HepG2 (cell line): ENCODE results near the gene TCN1.

ENCODE experiments used
- EP300 ChIP-seq, 3 experiments: sonication (generic) in 1 of 3; formaldehyde crosslinking in 1 of 3; IDR thresholded peaks; 2 replicates each; pipeline versions ENCODE4 v1.5.1 to v1.6.1; 2011 to 2020; ENCODE audit warnings: low read depth in 2 of 3, low read length in 2 of 3, borderline replicate concordance in 1 of 3, improper control_type of control experiment in 1 of 3, mild to moderate bottlenecking in 1 of 3, missing genetic modification reagents in 1 of 3, moderate library complexity in 1 of 3
- FOXK2 ChIP-seq: fragments of 450-650 bp; IDR thresholded peaks from 2 replicates; pipeline ENCODE4 v1.6.1; 2016
- IRF2 ChIP-seq: IDR thresholded peaks from 2 replicates; pipeline ENCODE4 v1.6.1; 2018; ENCODE audit warnings: missing genetic modification reagents, missing compliant biosample characterization
- RBM22 ChIP-seq: fragments of 200-400 bp; formaldehyde crosslinking; optimal IDR thresholded peaks from 2 replicates; pipeline ENCODE3; 2017; ENCODE audit warnings: mild to moderate bottlenecking, low read length, moderate library complexity
- RFX5 ChIP-seq: IDR thresholded peaks from 2 replicates; pipeline ENCODE4 v1.6.1; 2011; ENCODE audit warnings: low read depth, low read length, improper control_type of control experiment
- SMARCE1 ChIP-seq: fragments of 450-650 bp; IDR thresholded peaks from 2 replicates; pipeline ENCODE4 v1.6.1; 2017; ENCODE audit warnings: borderline replicate concordance
- TF ChIP-seq, protein P1 (sequence below): sonication (generic); formaldehyde crosslinking; IDR thresholded peaks from 2 replicates; pipeline ENCODE4 v1.8.1; 2022; ENCODE audit warnings: mild to moderate bottlenecking, missing genetic modification reagents
- TF ChIP-seq, protein P2 (sequence below): sonication (generic); formaldehyde crosslinking; IDR thresholded peaks from 2 replicates; pipeline ENCODE4 v1.5.0; 2020; ENCODE audit warnings: mild to moderate bottlenecking, missing genetic modification reagents, moderate library complexity
- TF ChIP-seq, protein P3 (sequence below): sonication (generic); formaldehyde crosslinking; IDR thresholded peaks from 2 replicates; pipeline ENCODE4 v1.9.0; 2021; ENCODE audit warnings: missing genetic modification reagents, borderline replicate concordance
- TF ChIP-seq, protein P4 (sequence below), 2 experiments: sonication (generic) in 1 of 2; formaldehyde crosslinking in 1 of 2; IDR thresholded peaks; 2 replicates each; pipeline versions ENCODE4 v1.5.1 to v1.6.1; 2011 to 2020; ENCODE audit warnings: borderline replicate concordance in 1 of 2, low read depth in 1 of 2, low read length in 1 of 2, mild to moderate bottlenecking in 1 of 2, missing genetic modification reagents in 1 of 2, moderate library complexity in 1 of 2
- TF ChIP-seq, protein P5 (sequence below): sonication (generic); formaldehyde crosslinking; IDR thresholded peaks from 2 replicates; pipeline ENCODE4 v1.4.0; 2020; ENCODE audit warnings: low read depth, missing genetic modification reagents

DNA sequence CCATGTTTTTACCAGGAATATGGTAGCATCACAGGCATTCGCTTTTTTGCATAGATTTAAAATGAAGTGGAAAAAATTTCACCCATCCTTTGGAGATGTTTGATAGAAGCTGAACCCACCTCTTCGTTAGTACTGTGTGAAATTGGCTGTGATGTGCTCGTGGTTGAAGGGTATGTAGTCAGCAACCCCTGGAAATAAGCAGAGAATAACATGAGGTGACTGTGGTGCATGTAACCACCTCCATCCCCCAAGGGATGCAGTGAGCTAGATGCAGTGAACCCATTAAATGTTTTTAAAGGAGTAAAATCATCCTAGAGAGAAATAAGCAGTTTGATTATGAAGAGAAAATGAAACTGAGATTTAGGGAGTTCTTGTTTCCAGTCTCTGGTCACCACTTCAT is 36.9 kb downstream of the TCN1 start:
- TF ChIP-seq RBM22 (no peak), SMARCE1 (no peak), FOXK2 (no peak), RFX5 (no peak), IRF2 (CRISPR knock-in tag) (no peak), EP300 (IDR thresholded peaks at IDR 0.05; ENCODE audit: low read depth in 2 of 2, low read length in 2 of 2) (no peak), EP300 (CRISPR knock-in tag; IDR thresholded peaks at IDR 0.05; ENCODE audit: borderline replicate concordance) (no peak)
- TF ChIP-seq, protein P1, sequence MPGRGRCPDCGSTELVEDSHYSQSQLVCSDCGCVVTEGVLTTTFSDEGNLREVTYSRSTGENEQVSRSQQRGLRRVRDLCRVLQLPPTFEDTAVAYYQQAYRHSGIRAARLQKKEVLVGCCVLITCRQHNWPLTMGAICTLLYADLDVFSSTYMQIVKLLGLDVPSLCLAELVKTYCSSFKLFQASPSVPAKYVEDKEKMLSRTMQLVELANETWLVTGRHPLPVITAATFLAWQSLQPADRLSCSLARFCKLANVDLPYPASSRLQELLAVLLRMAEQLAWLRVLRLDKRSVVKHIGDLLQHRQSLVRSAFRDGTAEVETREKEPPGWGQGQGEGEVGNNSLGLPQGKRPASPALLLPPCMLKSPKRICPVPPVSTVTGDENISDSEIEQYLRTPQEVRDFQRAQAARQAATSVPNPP = no peak
- TF ChIP-seq, protein P2, sequence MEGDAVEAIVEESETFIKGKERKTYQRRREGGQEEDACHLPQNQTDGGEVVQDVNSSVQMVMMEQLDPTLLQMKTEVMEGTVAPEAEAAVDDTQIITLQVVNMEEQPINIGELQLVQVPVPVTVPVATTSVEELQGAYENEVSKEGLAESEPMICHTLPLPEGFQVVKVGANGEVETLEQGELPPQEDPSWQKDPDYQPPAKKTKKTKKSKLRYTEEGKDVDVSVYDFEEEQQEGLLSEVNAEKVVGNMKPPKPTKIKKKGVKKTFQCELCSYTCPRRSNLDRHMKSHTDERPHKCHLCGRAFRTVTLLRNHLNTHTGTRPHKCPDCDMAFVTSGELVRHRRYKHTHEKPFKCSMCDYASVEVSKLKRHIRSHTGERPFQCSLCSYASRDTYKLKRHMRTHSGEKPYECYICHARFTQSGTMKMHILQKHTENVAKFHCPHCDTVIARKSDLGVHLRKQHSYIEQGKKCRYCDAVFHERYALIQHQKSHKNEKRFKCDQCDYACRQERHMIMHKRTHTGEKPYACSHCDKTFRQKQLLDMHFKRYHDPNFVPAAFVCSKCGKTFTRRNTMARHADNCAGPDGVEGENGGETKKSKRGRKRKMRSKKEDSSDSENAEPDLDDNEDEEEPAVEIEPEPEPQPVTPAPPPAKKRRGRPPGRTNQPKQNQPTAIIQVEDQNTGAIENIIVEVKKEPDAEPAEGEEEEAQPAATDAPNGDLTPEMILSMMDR (CRISPR knock-in tag) = no peak
- TF ChIP-seq, protein P3, sequence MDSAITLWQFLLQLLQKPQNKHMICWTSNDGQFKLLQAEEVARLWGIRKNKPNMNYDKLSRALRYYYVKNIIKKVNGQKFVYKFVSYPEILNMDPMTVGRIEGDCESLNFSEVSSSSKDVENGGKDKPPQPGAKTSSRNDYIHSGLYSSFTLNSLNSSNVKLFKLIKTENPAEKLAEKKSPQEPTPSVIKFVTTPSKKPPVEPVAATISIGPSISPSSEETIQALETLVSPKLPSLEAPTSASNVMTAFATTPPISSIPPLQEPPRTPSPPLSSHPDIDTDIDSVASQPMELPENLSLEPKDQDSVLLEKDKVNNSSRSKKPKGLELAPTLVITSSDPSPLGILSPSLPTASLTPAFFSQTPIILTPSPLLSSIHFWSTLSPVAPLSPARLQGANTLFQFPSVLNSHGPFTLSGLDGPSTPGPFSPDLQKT (CRISPR knock-in tag) = no peak
- TF ChIP-seq, protein P4, sequence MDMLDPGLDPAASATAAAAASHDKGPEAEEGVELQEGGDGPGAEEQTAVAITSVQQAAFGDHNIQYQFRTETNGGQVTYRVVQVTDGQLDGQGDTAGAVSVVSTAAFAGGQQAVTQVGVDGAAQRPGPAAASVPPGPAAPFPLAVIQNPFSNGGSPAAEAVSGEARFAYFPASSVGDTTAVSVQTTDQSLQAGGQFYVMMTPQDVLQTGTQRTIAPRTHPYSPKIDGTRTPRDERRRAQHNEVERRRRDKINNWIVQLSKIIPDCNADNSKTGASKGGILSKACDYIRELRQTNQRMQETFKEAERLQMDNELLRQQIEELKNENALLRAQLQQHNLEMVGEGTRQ (IDR thresholded peaks at IDR 0.05; ENCODE audit: low read depth, low read length) = no peak
- TF ChIP-seq, protein P4 (CRISPR knock-in tag; IDR thresholded peaks at IDR 0.05; ENCODE audit: borderline replicate concordance) = no peak
- TF ChIP-seq, protein P5, sequence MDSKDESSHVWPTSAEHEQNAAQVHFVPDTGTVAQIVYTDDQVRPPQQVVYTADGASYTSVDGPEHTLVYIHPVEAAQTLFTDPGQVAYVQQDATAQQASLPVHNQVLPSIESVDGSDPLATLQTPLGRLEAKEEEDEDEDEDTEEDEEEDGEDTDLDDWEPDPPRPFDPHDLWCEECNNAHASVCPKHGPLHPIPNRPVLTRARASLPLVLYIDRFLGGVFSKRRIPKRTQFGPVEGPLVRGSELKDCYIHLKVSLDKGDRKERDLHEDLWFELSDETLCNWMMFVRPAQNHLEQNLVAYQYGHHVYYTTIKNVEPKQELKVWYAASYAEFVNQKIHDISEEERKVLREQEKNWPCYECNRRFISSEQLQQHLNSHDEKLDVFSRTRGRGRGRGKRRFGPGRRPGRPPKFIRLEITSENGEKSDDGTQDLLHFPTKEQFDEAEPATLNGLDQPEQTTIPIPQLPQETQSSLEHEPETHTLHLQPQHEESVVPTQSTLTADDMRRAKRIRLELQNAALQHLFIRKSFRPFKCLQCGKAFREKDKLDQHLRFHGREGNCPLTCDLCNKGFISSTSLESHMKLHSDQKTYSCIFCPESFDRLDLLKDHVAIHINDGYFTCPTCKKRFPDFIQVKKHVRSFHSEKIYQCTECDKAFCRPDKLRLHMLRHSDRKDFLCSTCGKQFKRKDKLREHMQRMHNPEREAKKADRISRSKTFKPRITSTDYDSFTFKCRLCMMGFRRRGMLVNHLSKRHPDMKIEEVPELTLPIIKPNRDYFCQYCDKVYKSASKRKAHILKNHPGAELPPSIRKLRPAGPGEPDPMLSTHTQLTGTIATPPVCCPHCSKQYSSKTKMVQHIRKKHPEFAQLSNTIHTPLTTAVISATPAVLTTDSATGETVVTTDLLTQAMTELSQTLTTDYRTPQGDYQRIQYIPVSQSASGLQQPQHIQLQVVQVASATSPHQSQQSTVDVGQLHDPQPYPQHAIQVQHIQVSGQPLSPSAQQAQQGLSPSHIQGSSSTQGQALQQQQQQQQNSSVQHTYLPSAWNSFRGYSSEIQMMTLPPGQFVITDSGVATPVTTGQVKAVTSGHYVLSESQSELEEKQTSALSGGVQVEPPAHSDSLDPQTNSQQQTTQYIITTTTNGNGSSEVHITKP (CRISPR knock-in tag) = no peak
